OCI-LY1 (cell line): Measurements from ENCODE around the gene YJU2.

Source experiments
- H2AFZ ChIP-seq: fragments of 200-600 bp; sonication (generic), shearing (Covaris generic); 2 replicates; pipeline ENCODE4 v1.6.0; 2014; ENCODE audit warnings: antibody characterized with exemption, mild to moderate bottlenecking, low read length
- H3F3A ChIP-seq: fragments of 200-600 bp; sonication (generic), shearing (Covaris generic); 2 replicates; pipeline ENCODE4 v1.6.0; 2014; ENCODE audit warnings: mild to moderate bottlenecking, antibody characterized with exemption, low read length, moderate library complexity; ENCODE audit not compliant: insufficient read depth
- H3K27ac ChIP-seq: fragments of 200-600 bp; sonication (generic); 2 replicates; pipeline ENCODE4 v1.5.1; 2014; ENCODE audit warnings: low read length, mixed run types, mild to moderate bottlenecking, low read depth; ENCODE audit not compliant: poor library complexity, severe bottlenecking
- H3K27me3 ChIP-seq: fragments of 200-600 bp; sonication (generic); 2 replicates; pipeline ENCODE4 v1.6.0; 2014; ENCODE audit warnings: antibody characterized with exemption, mild to moderate bottlenecking, low read length, moderate library complexity; ENCODE audit not compliant: insufficient read depth
- H3K36me3 ChIP-seq: fragments of 200-600 bp; sonication (generic); 2 replicates; pipeline ENCODE4 v1.6.1; 2014; ENCODE audit warnings: mild to moderate bottlenecking, antibody characterized with exemption, low read length, moderate library complexity, mixed read lengths; ENCODE audit not compliant: insufficient read depth
- H3K4me1 ChIP-seq: fragments of 200-600 bp; sonication (generic); 2 replicates; pipeline ENCODE4 v1.5.1; 2014; ENCODE audit warnings: mild to moderate bottlenecking, low read length, moderate library complexity; ENCODE audit not compliant: insufficient read depth, severe bottlenecking
- H3K4me2 ChIP-seq: fragments of 200-600 bp; sonication (generic), shearing (Covaris generic); 2 replicates; pipeline ENCODE4 v1.6.1; 2014; ENCODE audit warnings: low read length
- H3K4me3 ChIP-seq: fragments of 200-600 bp; sonication (generic); 2 replicates; pipeline ENCODE4 v1.5.1; 2014; ENCODE audit warnings: low read length, low read depth, mild to moderate bottlenecking, mixed read lengths; ENCODE audit not compliant: poor library complexity, severe bottlenecking
- H3K79me2 ChIP-seq: fragments of 200-600 bp; shearing (Covaris generic); 2 replicates; pipeline ENCODE4 v1.6.1; 2016; ENCODE audit warnings: mixed run types, low read length, mixed read lengths; ENCODE audit not compliant: insufficient read depth
- H3K9ac ChIP-seq: fragments of 200-600 bp; sonication (generic), shearing (Covaris generic); 2 replicates; pipeline ENCODE4 v1.6.1; 2014; ENCODE audit warnings: mild to moderate bottlenecking, low read length, mixed read lengths
- H3K9me2 ChIP-seq: fragments of 200-600 bp; sonication (generic), shearing (Covaris generic); 2 replicates; pipeline ENCODE4 v1.6.1; 2014; ENCODE audit warnings: low read depth, mild to moderate bottlenecking, low read length, mixed read lengths
- H3K9me3 ChIP-seq: fragments of 200-600 bp; shearing (Covaris generic); 2 replicates; pipeline ENCODE4 v1.6.1; 2014; ENCODE audit warnings: low read length, mixed read lengths
- H4K20me1 ChIP-seq: fragments of 200-600 bp; sonication (generic), shearing (Covaris generic); 2 replicates; pipeline ENCODE4 v1.6.0; 2016; ENCODE audit warnings: mild to moderate bottlenecking, low read length; ENCODE audit not compliant: insufficient read depth
- EZH2 ChIP-seq: fragments of 200-600 bp; sonication (generic), shearing (Covaris generic); IDR thresholded peaks from 2 replicates; pipeline ENCODE4 v1.8.0; 2017; ENCODE audit warnings: borderline replicate concordance, mixed run types, mild to moderate bottlenecking, antibody characterized with exemption, low read length, moderate library complexity, mixed read lengths
- TF ChIP-seq, protein P1 (sequence below): fragments of 200-600 bp; sonication (generic), shearing (Covaris generic); IDR thresholded peaks from 2 replicates; pipeline ENCODE4 v1.5.1; 2017; ENCODE audit warnings: mild to moderate bottlenecking, antibody characterized with exemption, low read length, moderate library complexity, mixed read lengths

Gene YJU2

DNA sequence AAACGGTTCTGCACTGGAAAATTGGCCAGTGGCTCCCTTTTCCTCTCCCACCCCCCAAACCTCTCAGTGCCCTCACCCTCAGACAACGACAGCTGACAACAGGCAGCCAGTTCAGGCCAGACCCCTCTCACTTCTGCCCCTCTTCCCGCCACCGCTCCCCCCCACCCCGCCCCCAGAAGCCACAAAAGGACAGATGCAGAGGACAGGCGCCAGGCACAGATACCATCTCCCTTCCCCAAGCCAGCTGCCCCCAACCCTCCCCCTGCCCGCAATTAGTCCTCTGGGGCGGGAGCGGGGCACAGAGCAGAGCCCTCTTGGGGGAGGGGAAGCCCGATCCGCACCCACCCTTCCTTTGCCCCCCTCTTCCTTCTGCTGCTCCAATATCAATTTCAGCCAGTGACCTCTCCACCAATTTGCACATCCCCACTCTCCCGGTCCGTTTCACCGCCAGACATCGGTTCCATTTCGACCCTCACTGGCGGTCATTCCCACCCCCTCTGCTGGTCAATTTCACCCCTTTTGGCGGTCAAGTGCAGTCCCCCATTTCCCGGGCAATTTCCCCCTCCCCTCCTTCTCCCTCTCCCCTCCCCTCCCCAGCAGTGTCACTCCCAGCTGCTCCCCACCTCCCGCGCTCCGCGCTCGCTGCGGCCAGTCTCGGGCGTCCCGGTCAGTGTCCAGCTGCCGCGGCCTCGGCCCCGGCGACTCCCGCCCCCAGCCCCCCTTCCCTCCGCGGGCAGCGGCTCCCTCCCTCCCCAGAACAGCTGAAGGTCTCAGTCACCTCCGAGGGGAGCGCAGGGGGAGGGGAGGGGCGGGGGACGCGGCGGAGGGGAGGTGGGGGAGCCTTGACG is 31.8 kb downstream of the YJU2 start, which contains the start of gene SHD:
SHD (plus strand) TSS at position 848 of the 848 bp plus-strand sequence. CDS start 798 bp downstream, outside the sequence.
- Histone ChIP-seq H3K79me2 (no peaks in the 10 kb centered on the region), H3K9ac (no peak within 1 kb of the TSS), H3K27ac (no peak within 1 kb of the TSS), H3K9me2 (no peaks in the 10 kb centered on the region), H3K9me3 (no peaks in the 10 kb centered on the region), H3K36me3 (no peaks in the 10 kb centered on the region), H3K27me3 (no peaks in the 10 kb centered on the region), H3K4me3 (no peak within 1 kb of the TSS), H4K20me1 (no peaks in the 10 kb centered on the region), H3K4me2 (no peak within 1 kb of the TSS), H3K4me1 (no peaks in the 10 kb centered on the region), H3F3A (no peaks in the 10 kb centered on the region), H2AFZ (no peak within 1 kb of the TSS)
- TF ChIP-seq EZH2, result no peak
- TF ChIP-seq, protein P1, sequence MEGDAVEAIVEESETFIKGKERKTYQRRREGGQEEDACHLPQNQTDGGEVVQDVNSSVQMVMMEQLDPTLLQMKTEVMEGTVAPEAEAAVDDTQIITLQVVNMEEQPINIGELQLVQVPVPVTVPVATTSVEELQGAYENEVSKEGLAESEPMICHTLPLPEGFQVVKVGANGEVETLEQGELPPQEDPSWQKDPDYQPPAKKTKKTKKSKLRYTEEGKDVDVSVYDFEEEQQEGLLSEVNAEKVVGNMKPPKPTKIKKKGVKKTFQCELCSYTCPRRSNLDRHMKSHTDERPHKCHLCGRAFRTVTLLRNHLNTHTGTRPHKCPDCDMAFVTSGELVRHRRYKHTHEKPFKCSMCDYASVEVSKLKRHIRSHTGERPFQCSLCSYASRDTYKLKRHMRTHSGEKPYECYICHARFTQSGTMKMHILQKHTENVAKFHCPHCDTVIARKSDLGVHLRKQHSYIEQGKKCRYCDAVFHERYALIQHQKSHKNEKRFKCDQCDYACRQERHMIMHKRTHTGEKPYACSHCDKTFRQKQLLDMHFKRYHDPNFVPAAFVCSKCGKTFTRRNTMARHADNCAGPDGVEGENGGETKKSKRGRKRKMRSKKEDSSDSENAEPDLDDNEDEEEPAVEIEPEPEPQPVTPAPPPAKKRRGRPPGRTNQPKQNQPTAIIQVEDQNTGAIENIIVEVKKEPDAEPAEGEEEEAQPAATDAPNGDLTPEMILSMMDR, result no peak

DNA sequence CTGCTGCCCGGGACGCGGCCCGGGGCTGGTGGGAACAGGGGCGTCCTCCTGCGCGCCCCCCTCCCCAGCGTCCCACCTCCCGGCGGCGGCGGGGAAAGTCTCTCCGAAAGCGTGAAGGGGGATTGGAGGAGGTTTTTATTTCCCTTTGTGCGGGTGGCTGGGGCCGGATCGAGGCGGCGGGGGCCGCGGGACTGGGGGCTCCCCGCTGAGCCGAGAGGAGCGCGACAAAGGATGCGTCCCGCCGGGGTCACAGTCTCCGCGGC is 32.3 kb downstream of the YJU2 start:
- no peaks in the 10 kb centered on the region for H3K79me2 ChIP-seq
- no peaks in the 10 kb centered on the region for H3K36me3 ChIP-seq
- H3K4me3 ChIP-seq, result no peak overlapping the region
- no peaks in the 10 kb centered on the region for H3K9me2 ChIP-seq
- H3K4me2 ChIP-seq, result no peak overlapping the region
- H3K4me1 ChIP-seq, result no peaks in the 10 kb centered on the region
- H3F3A ChIP-seq, result no peaks in the 10 kb centered on the region
- no peak overlapping the region for H3K9ac ChIP-seq
- H3K9me3 ChIP-seq, result no peaks in the 10 kb centered on the region
- H4K20me1 ChIP-seq, result no peaks in the 10 kb centered on the region
- no peaks in the 10 kb centered on the region for H3K27me3 ChIP-seq
- no peak for TF ChIP-seq EZH2
- TF ChIP-seq, protein P1, result no peak
- no peak overlapping the region for H3K27ac ChIP-seq
- no peak overlapping the region for H2AFZ ChIP-seq

DNA sequence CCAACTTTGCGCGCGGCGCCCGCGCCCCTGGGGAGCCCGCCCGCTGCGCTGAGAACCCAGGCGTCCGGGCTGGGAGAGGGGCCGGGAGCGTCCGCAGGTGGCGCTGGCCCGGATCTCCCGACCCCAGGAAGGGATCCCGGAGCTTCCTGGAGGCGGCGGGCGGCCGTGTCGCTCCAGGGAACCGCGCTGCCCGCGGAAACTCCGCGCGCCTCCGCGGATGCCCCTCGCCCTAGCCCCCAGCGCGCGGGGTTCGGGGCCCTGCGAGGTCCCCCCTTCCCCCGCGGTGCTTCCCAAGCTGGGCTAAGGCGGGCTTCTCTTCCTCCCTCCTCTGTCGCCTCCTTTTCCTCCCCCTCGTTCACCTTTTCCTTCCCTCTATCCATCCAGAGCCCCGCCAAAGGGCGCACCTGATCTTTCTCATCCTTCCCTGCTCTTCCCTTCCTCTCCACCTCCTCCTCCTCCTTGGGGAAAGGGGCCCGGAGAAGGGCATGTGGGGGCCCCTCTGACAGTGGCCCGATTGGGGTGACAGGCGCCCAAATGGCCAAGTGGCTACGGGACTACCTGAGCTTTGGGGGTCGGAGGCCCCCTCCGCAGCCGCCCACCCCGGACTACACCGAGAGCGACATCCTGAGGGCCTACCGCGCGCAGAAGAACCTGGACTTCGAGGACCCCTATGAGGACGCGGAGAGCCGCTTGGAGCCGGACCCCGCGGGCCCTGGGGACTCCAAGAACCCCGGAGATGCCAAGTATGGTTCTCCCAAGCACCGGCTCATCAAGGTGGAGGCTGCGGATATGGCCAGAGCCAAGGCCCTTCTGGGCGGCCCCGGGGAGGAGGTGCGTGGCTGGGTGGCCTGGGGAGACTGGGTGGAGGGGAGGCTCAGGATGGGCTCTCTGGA is 32.9 kb downstream of the YJU2 start:
- no peak overlapping the region for H2AFZ ChIP-seq
- H4K20me1 ChIP-seq, result no peaks in the 10 kb centered on the region
- no peaks in the 10 kb centered on the region for H3K9me2 ChIP-seq
- H3F3A ChIP-seq, result no peaks in the 10 kb centered on the region
- no peak overlapping the region for H3K4me3 ChIP-seq
- H3K9me3 ChIP-seq, result no peaks in the 10 kb centered on the region
- H3K9ac ChIP-seq, result no peak overlapping the region
- H3K27me3 ChIP-seq, result no peaks in the 10 kb centered on the region
- H3K36me3 ChIP-seq, result no peaks in the 10 kb centered on the region
- no peak for TF ChIP-seq EZH2
- TF ChIP-seq, protein P1, result no peak
- no peak overlapping the region for H3K27ac ChIP-seq
- H3K4me1 ChIP-seq, result no peaks in the 10 kb centered on the region
- H3K79me2 ChIP-seq, result no peaks in the 10 kb centered on the region
- H3K4me2 ChIP-seq, result no peak overlapping the region
